Activated CD4-positive, alpha-beta T cell treated with anti-CD3 and anti-CD28 coated beads for 1 hour (primary cell): ENCODE results near the gene KDELR3.

Experiments
- DNase-seq: peaks from one replicate; pipeline ENCODE4 v3.0.0-alpha.2; 2020

KDELR3 gene

GRCh38 chr22:38440747-38441350 lies 27.0 kb upstream of the KDELR3 start:
- DNase-seq: no peak

DNA sequence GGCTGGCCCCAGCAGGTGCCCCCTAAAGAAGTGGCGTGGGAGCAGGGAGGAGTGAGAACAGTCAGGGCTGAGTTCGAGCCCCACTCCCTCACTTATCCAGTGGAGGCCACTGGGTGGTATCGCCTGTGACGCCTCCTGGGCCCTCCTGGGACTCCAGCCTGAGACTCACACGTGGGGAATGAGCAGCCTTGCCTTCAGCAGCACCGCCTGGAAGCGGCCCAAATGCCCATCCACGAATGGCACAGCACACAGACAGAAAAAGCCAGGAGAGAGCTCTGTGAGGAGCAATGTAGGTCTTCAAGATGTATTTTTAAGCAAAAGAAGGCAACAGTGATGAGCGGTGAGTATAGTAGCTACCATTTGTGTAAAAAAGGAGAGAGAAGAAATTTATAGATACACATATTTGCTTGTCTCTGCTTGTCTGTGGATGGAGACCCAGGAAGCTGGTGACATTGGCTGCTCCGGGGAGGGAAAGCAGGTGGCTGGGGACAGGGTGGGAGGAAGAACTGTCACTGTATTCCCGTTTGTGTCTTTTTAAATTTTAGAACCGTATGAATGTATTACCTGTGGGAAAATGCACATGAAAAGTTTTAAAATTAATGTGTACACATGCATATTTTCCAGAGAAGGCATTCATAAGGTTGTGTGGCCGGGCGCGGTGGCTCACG lies 26.1 kb upstream of the KDELR3 start:
- DNase-seq: no peak

- DNase-seq: no peak
These were observed 24.8 kb upstream of the KDELR3 start for GRCh38 chr22:38442967-38443627.

- DNase-seq: no peak
These were observed 24.0 kb upstream of the KDELR3 start for GRCh38 chr22:38443628-38444521.

GRCh38 chr22:38444783-38445182 lies 23.1 kb upstream of the KDELR3 start:
- no peak for DNase-seq

GRCh38 chr22:38446018-38446601 lies 21.8 kb upstream of the KDELR3 start:
- no peak for DNase-seq

GRCh38 chr22:38448945-38449745 lies 18.8 kb upstream of the KDELR3 start:
- no peak for DNase-seq

DNA sequence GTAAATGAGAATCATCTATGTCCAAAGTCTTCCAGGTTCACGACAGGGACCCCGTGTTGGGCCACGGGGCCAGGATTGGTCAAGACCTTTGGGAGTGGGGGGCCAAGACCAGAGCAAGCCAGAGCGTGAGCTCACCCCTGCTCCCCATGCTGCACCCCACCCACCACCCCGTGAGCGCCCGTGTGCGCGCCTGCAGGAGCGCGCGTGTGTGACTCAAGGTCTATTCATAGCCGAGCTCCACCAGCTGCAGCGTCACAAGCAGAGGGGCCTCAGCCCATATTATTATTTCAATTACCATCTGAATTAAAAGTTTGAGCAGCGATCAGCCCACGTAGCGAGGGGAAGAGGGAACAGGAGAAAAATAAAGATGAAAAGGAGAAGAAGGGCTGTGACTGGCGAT lies 18.1 kb upstream of the KDELR3 start:
- DNase-seq: no peak

DNA sequence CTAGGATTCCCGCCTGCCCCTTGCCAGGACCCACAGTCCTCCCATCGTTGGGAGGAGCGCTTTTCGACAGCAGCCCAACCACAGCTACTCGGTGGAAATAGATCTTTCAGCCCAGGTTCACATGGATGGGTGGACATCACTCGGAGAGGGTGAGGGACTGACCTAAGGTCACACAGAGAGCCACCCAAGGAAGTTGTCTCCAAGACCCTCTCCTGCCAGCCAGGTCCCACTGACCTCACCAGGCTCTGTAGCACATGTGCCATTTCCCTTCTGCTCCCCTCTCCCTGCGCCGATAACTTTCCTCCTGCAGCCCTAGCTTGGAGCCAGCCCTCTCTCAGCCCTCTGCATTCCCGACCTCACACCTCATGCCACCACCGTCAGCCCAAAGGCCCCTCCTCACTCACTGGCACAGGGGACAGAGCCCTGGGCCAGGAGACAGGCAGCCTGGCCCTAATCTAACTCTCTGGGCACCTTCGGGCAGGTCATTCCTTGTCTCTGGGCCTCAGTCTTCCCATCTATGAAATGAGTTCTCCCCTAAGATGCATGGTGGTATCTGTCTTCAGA lies 17.6 kb upstream of the KDELR3 start:
- DNase-seq: no peak

DNA sequence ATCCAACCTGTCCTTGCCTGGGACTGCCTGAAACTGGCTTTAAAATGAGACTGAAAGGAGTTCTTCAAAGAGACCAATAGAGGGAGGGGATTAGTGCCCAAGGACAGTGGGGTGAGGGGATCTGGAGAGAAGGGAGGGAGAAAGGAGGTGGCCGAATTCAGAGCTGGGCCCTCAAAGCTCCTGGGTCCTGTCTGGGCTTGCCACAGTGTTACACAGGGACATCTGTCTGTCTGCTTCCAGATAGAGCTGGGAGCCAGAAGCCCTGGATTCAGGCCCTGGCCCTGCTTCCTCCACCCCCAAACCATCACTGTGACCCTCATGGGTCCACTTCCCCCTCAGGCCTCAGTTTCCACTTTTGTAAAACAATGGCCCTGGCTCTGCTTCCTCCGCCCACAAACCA lies 16.5 kb upstream of the KDELR3 start:
- no peak for DNase-seq

DNA sequence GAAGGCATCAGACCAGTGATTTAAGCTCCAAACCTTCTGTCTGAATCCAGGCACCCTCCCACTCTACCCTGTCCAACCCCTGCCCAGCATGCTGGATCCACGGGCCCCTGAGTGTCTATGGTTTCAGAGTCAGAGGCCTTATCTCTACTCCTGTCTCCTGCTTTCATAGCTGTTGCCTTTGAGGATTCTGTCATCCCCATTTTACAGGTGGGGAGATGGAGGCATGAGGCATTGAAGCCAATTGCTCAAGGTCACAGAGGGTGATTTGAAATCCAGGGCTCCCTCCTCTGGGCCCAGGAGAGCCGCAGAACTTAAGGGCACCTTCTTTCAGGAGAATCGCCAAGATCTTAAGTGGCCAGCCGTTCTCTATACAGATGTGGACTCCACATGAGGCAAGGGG lies 16.0 kb upstream of the KDELR3 start:
- no peak for DNase-seq

GRCh38 chr22:38452373-38453065 lies 15.4 kb upstream of the KDELR3 start:
- no peak for DNase-seq

DNA sequence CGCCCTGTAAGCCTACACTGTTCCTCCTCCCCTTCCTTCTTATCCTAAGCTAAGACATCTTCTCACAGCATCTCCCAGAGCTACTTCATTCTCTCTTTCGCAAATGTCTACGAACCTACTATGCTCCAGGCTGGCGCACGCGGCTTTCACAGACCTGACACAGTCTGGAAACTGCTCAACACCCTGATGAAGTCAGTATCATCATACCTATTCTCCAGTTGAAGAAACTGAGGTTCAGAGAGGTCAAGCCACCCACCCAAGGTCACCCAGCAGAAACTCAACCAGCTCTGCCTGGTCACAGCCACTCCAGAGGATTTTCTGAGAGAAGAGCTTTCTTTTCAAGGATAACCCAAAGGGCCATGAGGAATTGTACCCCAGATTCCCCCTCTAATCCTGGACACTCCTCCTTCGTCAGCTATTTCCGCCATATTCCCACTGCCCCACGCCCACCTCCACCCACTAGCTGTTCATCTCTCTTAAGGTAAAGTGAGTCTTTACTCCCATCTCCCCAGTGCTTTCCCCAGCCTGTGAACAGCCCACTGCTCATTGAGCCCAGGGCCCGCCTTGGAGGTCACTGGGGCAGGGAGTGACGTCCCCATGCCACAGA lies 14.7 kb upstream of the KDELR3 start:
- DNase-seq: no peak

- no peak for DNase-seq
These were observed 13.9 kb upstream of the KDELR3 start for GRCh38 chr22:38453996-38454352.

GRCh38 chr22:38454353-38455075 lies 13.4 kb upstream of the KDELR3 start:
- DNase-seq: no peak

GRCh38 chr22:38455076-38455529 lies 12.8 kb upstream of the KDELR3 start, which contains the start of gene KCNJ4:
Gene KCNJ4 (minus strand): TSS chr22:38455199. CDS start chr22:38428132, 27,067 bp downstream.
- no peak for DNase-seq

DNA sequence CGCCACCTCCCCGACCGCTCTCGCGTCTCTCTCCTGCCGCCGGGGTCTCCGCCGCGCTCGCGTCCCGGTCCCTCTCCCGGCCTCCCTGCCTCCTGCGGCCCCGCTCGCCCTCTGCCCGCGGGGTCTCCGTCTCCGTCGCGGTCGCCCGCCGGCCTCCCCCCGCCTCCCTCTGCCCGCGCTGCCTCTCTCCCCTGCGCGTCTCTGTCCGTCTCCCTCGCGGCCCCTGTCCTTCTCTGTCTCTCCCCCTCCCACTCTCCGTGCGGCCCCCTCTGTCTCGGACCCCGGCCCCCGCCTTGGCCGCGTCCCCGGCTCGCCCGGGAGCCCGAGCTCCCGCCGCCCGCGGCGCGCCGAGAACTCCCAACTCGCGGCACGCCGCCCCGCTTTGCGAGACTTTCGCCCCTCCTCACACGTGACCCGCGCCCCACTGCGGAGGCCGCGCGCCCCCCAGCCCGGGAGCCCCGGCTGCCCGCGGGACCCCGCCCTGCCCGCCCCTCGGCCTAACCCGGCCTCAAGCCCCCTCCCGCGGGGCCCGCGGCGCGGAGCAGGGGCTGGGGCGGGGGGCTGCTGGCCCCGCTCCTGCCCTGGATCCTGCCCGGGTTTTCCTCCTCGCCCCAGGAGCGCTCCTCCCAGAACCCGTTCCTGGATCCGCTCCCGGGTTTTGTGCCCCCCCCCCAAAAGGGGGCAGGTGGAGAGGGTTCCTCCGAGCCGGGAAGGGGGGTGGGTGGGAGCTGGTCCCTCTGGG lies 12.2 kb upstream of the KDELR3 start:
- DNase-seq: no peak

GRCh38 chr22:38456272-38456835 lies 11.5 kb upstream of the KDELR3 start:
- no peak for DNase-seq
